Activated CD4-positive, alpha-beta memory T cell treated with anti-CD3 and anti-CD28 coated beads, Interleukin-2, amount 10 ng/mL, durations not matched to agents 7 days and 5 days (primary cell): Measurements from ENCODE around the gene PLXNC1. TPM values are rescaled to one million over a fixed set of nuclear protein-coding genes. Genes with fewer than 3 reads are reported as not detected.
"Not testable (repeated sequence)": the region's sequence is repeated elsewhere in the genome, so short reads cannot be mapped to it uniquely, and the experiment has no call there.

ENCODE experiments used
- CTCF ChIA-PET: fragments of 350-600 bp; sonication (Branson Sonifier 250); formaldehyde crosslinking; loops from one replicate; lab custom pipeline; 2021; ENCODE audit warnings: antibody characterized with exemption, inconsistent platforms; lab: Charles Lee
- POLR2A ChIA-PET: fragments of 350-600 bp; sonication (Branson Sonifier 250); formaldehyde crosslinking; loops from one replicate; lab custom pipeline; 2021; ENCODE audit warnings: antibody characterized with exemption; lab: Charles Lee
- DNase-seq: peaks from one replicate; pipeline ENCODE4 v3.0.0-alpha.2; 2020
- H3K27ac Mint-ChIP-seq: one replicate; pipeline ENCODE4 v1.8.0; 2021; ENCODE audit warnings: mild to moderate bottlenecking, mixed read lengths
- H3K27me3 Mint-ChIP-seq: one replicate; pipeline ENCODE4 v1.8.0; 2021; ENCODE audit warnings: mixed read lengths
- H3K36me3 Mint-ChIP-seq: one replicate; pipeline ENCODE4 v1.8.0; 2021; ENCODE audit warnings: low read depth, mixed read lengths
- H3K4me1 Mint-ChIP-seq: one replicate; pipeline ENCODE4 v1.8.0; 2021; ENCODE audit warnings: mixed read lengths
- H3K4me3 Mint-ChIP-seq: one replicate; pipeline ENCODE4 v1.8.0; 2021; ENCODE audit warnings: mild to moderate bottlenecking, mixed read lengths
- H3K9me3 Mint-ChIP-seq: one replicate; pipeline ENCODE4 v1.8.0; 2021; ENCODE audit warnings: mixed read lengths
- total RNA-seq, 2 experiments: library from RNA; stranded (reverse); gene quantifications; one replicate each; pipeline ENCODE4 v1.2.3, GENCODE V29; 2021

Gene PLXNC1
- total RNA-seq, 2 experiments from 2014 or later: 27.0 to 27.1 TPM

DNA sequence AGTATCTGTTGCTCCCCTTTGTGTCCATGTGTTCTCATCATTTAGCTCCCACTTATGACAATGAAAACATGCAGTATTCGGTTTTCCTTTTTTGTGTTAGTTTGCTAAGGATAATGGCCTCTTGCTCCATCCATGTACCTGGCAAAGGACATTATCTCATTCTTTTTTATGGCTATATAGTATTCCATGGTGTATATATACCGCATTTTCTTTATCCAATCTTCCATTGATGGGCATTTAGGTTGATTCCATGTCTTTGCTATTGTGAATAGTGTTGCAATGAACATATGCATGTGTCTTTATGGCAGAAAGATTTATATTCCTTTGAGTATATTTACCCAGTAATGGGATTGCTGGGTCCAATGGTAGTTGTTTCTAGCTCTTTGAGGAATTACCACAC lies 168.2 kb downstream of the PLXNC1 start:
- not testable (repeated sequence) for DNase-seq

GRCh38 chr12:94318181-94318580 lies 169.8 kb downstream of the PLXNC1 start:
- peaks cover 64% of the 10 kb centered on the region for H3K36me3 Mint-ChIP-seq
- DNase-seq: no peak
- no peak overlapping the region for H3K4me3 Mint-ChIP-seq
- H3K27me3 Mint-ChIP-seq: no peaks in the 10 kb centered on the region
- no peak overlapping the region for H3K27ac Mint-ChIP-seq
- ChIA-PET CTCF (no interaction called here), POLR2A (interaction anchor here (1.0 kb wide), 1 partner anchor 13 kb away, joined by 3 read pairs; no protein-coding TSS in a partner anchor)
- H3K4me1 Mint-ChIP-seq: no peaks in the 10 kb centered on the region
- peaks cover 52% of the 10 kb centered on the region for H3K9me3 Mint-ChIP-seq

More for the DNA sequence above, 168.2 kb downstream of the PLXNC1 start:
- CTCF ChIA-PET, H3K27ac Mint-ChIP-seq, H3K27me3 Mint-ChIP-seq, H3K4me3 Mint-ChIP-seq, H3K4me1 Mint-ChIP-seq, POLR2A ChIA-PET: not testable (repeated sequence)
- Mint-ChIP-seq H3K36me3 (peaks cover 53% of the 10 kb centered on the region), H3K9me3 (peaks cover 48% of the 10 kb centered on the region)

DNA sequence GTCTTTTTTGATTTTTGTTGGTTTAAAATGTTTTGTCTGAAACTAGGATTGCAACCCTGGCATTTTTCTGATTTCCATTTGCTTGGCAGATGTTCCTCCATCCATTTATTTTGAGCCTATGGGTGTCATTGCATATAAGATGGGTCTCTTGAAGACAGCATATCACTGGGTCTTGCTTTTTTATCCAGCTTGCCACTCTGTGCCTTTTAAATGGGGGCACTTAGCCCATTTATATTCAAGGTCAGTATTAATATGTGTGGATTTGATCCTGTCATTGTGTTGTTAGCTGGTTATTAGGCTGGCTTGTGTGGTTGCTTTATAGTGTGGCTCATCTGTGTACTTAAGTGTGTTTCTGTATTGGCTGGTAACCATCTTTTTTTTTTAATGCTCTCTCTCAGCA lies 171.7 kb downstream of the PLXNC1 start:
- peaks cover 60% of the 10 kb centered on the region for H3K9me3 Mint-ChIP-seq
- H3K4me3 Mint-ChIP-seq: no peak overlapping the region
- H3K36me3 Mint-ChIP-seq: peaks cover 76% of the 10 kb centered on the region
- no peak for DNase-seq
- no peaks in the 10 kb centered on the region for H3K4me1 Mint-ChIP-seq
- H3K27ac Mint-ChIP-seq: no peak overlapping the region
- POLR2A ChIA-PET: no interaction called here
- CTCF ChIA-PET: no interaction called here
- no peaks in the 10 kb centered on the region for H3K27me3 Mint-ChIP-seq

DNA sequence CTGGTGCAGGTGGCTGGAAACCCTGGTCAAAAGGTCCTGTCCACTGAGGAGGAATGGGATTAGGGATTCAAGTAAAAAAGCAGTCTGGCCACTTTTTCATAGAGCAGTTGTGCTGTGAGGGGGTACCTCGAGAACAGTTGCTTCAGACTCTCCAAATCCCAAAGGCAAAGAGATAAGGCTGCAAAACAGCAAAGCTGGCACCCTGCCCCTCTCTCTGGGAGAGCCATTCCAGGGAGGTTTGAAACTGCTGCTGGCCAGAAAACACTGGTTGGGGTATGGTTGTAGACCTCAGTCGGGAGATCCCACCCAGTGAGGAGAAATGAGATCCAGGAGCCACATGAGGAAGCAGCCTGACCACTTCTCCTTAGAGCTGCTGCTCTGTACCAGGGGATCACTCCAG lies 174.0 kb downstream of the PLXNC1 start:
- Mint-ChIP-seq H3K27ac (no peak overlapping the region), H3K4me1 (peaks cover 12% of the 10 kb centered on the region), H3K27me3 (no peaks in the 10 kb centered on the region), H3K4me3 (no peak overlapping the region), H3K9me3 (peaks cover 50% of the 10 kb centered on the region), H3K36me3 (peaks cover 85% of the 10 kb centered on the region)
- POLR2A ChIA-PET: no interaction called here
- DNase-seq: no peak
- CTCF ChIA-PET: no interaction called here

DNA sequence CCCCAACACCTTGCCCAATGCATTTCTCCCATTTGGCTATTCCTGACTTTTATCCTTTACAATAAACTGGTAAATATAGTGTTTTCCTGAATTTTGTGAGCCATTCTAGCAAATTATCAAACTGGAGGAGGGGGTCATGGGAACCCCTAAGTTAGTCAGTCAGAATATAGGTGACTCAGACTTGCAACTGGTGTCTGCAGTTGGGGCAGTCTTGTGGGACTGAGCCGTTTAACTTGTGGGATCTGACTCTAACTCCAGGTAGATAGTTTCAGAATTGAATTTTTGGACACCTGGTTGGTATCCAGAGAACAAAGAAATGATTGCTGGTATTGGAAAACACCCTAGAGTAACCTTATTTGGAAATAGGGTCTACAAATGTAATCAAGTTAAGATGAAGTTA lies 177.9 kb downstream of the PLXNC1 start:
- ChIA-PET POLR2A (no interaction called here), CTCF (no interaction called here)
- DNase-seq: no peak
- peaks cover 63% of the 10 kb centered on the region for H3K36me3 Mint-ChIP-seq
- H3K9me3 Mint-ChIP-seq: peaks cover 15% of the 10 kb centered on the region
- H3K27me3 Mint-ChIP-seq: no peaks in the 10 kb centered on the region
- no peak overlapping the region for H3K27ac Mint-ChIP-seq
- no peak overlapping the region for H3K4me3 Mint-ChIP-seq
- H3K4me1 Mint-ChIP-seq: peaks cover 21% of the 10 kb centered on the region

- CTCF ChIA-PET: interaction anchor here (0.5 kb wide), 1 partner anchor 14 kb away, joined by 3 read pairs; no protein-coding TSS in a partner anchor
Measured at GRCh38 chr12:94326727-94327126, 178.3 kb downstream of the PLXNC1 start.

DNA sequence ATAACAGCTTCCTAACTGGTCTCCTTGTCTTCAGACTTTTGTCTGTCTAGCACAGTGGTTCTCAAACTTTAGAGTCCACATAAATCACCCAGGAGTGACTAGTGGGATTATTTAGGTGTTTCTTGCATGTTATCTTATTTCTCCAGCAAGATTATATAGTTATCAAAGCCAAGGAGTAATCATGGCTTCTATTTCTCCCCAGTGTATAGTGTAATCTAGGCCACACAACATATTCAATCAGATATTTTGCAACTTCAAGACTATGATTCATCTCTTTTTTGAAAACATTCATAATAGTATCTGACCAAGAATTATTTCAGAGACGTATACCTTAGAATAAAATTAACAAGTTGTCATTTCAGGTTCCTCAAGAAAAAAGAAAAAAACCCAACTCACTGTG lies 179.4 kb downstream of the PLXNC1 start:
- peaks cover 21% of the 10 kb centered on the region for H3K4me1 Mint-ChIP-seq
- CTCF ChIA-PET: no interaction called here

More at GRCh38 chr12:94326727-94327126, 178.3 kb downstream of the PLXNC1 start:
- H3K4me3 Mint-ChIP-seq: no peak overlapping the region
- H3K9me3 Mint-ChIP-seq: peaks cover 11% of the 10 kb centered on the region
- POLR2A ChIA-PET: interaction anchor here (1.3 kb wide), 1 partner anchor 116 kb away, joined by 3 read pairs; no protein-coding TSS in a partner anchor
- H3K27ac Mint-ChIP-seq: no peak overlapping the region
- no peaks in the 10 kb centered on the region for H3K27me3 Mint-ChIP-seq
- H3K4me1 Mint-ChIP-seq: peaks cover 21% of the 10 kb centered on the region
- H3K36me3 Mint-ChIP-seq: peaks cover 62% of the 10 kb centered on the region
- no peak for DNase-seq

GRCh38 chr12:94329366-94329765 lies 181.0 kb downstream of the PLXNC1 start:
- H3K4me1 Mint-ChIP-seq: peaks cover 21% of the 10 kb centered on the region
- H3K36me3 Mint-ChIP-seq: peaks cover 47% of the 10 kb centered on the region
- H3K9me3 Mint-ChIP-seq: peaks cover 4% of the 10 kb centered on the region
- no peak overlapping the region for H3K27ac Mint-ChIP-seq
- ChIA-PET CTCF (interaction anchor here (1.2 kb wide), 1 partner anchor 100 kb away, joined by 3 read pairs; no protein-coding TSS in a partner anchor), POLR2A (no interaction called here)
- H3K4me3 Mint-ChIP-seq: no peak overlapping the region
- no peaks in the 10 kb centered on the region for H3K27me3 Mint-ChIP-seq
- no peak for DNase-seq

More for the DNA sequence above, 179.4 kb downstream of the PLXNC1 start:
- Mint-ChIP-seq H3K9me3 (peaks cover 7% of the 10 kb centered on the region), H3K36me3 (peaks cover 54% of the 10 kb centered on the region), H3K27me3 (no peaks in the 10 kb centered on the region), H3K27ac (no peak overlapping the region), H3K4me3 (no peak overlapping the region)
- no peak for DNase-seq
- POLR2A ChIA-PET: interaction anchor here (1.3 kb wide), 1 partner anchor 117 kb away, joined by 3 read pairs; no protein-coding TSS in a partner anchor

- H3K4me1 Mint-ChIP-seq: no peaks in the 10 kb centered on the region
- no peak overlapping the region for H3K27ac Mint-ChIP-seq
- no peaks in the 10 kb centered on the region for H3K9me3 Mint-ChIP-seq
- H3K27me3 Mint-ChIP-seq: no peaks in the 10 kb centered on the region
- H3K36me3 Mint-ChIP-seq: peaks cover 20% of the 10 kb centered on the region
- ChIA-PET POLR2A (no interaction called here), CTCF (interaction anchor here (0.7 kb wide), 1 partner anchor 36 kb away, joined by 3 read pairs; no protein-coding TSS in a partner anchor)
- no peak overlapping the region for H3K4me3 Mint-ChIP-seq
- DNase-seq: no peak
Measured at GRCh38 chr12:94333396-94333795, 185.0 kb downstream of the PLXNC1 start.

- Mint-ChIP-seq H3K9me3 (no peaks in the 10 kb centered on the region), H3K4me1 (no peaks in the 10 kb centered on the region), H3K27me3 (no peaks in the 10 kb centered on the region), H3K36me3 (peaks cover 20% of the 10 kb centered on the region), H3K27ac (no peak overlapping the region), H3K4me3 (no peak overlapping the region)
- POLR2A ChIA-PET: no interaction called here
- DNase-seq: no peak
- CTCF ChIA-PET: no interaction called here
Measured at GRCh38 chr12:94336211-94336925, 188.0 kb downstream of the PLXNC1 start.

DNA sequence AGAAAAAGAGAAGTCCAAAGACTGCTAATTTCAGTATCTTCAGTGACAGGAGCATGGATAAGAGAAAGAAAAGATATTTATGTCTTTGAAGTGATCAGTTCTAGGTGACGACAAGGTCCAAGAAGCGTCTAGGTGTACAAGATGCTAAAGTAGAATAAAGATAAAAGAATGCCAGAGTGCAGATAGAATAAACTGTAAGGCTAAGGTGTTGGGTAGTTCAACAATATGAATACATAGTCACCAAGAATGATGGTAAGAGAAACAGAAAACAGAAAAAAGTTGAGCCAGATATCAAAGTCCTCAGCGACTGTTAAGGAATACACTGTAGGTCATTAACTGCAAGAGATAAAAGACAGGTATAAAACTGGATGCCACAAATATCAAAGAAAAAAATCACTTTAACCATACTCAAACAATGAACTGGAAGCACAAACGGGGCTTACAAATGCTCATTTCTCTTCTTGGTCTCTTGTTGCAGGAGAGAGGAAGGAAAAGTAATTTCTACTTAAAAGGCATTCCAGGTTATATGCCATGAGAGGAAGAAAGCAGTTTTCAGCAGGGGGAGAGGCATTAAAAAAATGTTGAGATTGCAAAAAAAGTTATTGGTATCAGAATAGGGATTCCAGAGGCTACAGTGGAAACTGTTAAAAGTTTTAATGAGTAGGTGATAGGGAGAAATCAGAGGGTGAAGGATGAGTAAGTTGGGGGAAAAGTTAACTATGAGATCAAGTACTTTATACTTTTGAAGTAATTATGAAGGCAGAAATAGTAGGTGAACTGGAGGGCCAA lies 189.8 kb downstream of the PLXNC1 start:
- peaks cover 1% of the 10 kb centered on the region for H3K9me3 Mint-ChIP-seq
- CTCF ChIA-PET: no interaction called here
- POLR2A ChIA-PET: no interaction called here
- peaks cover 20% of the 10 kb centered on the region for H3K36me3 Mint-ChIP-seq
- no peak overlapping the region for H3K4me3 Mint-ChIP-seq
- no peak for DNase-seq
- H3K4me1 Mint-ChIP-seq: no peaks in the 10 kb centered on the region
- H3K27ac Mint-ChIP-seq: no peak overlapping the region
- no peaks in the 10 kb centered on the region for H3K27me3 Mint-ChIP-seq

DNA sequence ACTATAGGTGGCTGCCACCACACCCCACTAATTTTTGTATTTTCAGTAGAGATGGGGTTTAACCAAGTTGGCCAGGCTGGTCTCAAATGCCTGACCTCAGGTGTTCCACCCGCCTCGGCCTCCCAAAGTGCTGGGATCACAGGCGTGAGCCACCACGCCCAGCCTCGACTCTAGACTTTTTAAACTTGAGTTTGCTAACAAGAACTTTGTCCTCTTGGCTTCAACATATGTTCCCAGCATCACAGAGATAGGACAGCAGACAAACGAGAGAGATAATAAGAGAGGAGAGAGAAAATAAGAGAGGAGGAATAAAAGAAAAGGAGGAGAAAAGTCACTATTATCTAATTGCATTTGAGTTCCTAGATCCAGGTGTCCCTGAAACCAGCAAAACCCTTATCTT lies 192.2 kb downstream of the PLXNC1 start:
- H3K9me3 Mint-ChIP-seq: peaks cover 6% of the 10 kb centered on the region
- H3K27me3 Mint-ChIP-seq: no peaks in the 10 kb centered on the region
- H3K4me3 Mint-ChIP-seq: no peak overlapping the region
- no peak overlapping the region for H3K27ac Mint-ChIP-seq
- POLR2A ChIA-PET: no interaction called here
- DNase-seq: no peak
- CTCF ChIA-PET: no interaction called here
- H3K4me1 Mint-ChIP-seq: no peaks in the 10 kb centered on the region
- H3K36me3 Mint-ChIP-seq: peaks cover 26% of the 10 kb centered on the region

- no peaks in the 10 kb centered on the region for H3K4me1 Mint-ChIP-seq
- ChIA-PET POLR2A (no interaction called here), CTCF (no interaction called here)
- H3K4me3 Mint-ChIP-seq: no peak overlapping the region
- no peak overlapping the region for H3K27ac Mint-ChIP-seq
- peaks cover 67% of the 10 kb centered on the region for H3K9me3 Mint-ChIP-seq
- no peak for DNase-seq
- H3K36me3 Mint-ChIP-seq: peaks cover 79% of the 10 kb centered on the region
- H3K27me3 Mint-ChIP-seq: no peaks in the 10 kb centered on the region
Measured at GRCh38 chr12:94353130-94353529, 204.8 kb downstream of the PLXNC1 start.
